Measurements from ENCODE around the gene HGFAC. TPM values are rescaled to one million over a fixed set of nuclear protein-coding genes. Genes with fewer than 3 reads are reported as not detected.

HGFAC gene
- polyA plus RNA-seq, 1 of the 3 experiments (the other 2 are of a cell fraction), result 0.43 TPM

DNA sequence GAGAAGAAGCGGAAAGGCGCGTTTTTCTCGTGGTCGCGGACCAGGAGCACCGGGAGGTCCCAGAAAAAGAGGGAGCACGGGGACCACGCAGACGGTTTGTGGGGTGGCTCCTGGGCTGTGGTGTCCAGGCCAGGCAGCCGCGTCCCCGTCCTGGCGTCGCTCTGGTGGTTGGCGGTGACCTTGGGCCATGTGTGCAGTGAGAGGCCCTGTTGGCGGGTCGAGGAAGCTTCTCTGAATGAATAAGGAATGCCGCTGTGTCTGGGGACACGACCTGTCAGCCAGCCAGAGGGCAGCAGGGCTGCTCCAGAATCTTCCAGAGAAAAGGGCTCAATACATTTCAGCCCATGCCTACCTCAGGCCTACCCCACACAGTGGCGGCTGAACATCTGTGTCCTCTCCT, 24.3 kb upstream of the HGFAC start:
- whole genome bisulfite sequencing (ENCODE audit: low lambda C conversion rate), result 95% methylated on average over 21 of the region's 21 CpGs

More for the DNA sequence above, 24.3 kb upstream of the HGFAC start:
- no peaks in the 10 kb centered on the region for H3K79me2 ChIP-seq (ENCODE audit: insufficient read depth)
- no peaks in the 10 kb centered on the region for H3F3A ChIP-seq (replicated peaks; ENCODE audit: insufficient read depth)
- ChIA-PET CTCF (interaction anchor here (1.0 to 1.2 kb wide), 5 partner anchors 9 to 302 kb away, joined by 3 to 5 read pairs (median 3); no protein-coding TSS in a partner anchor), POLR2A (no interaction called here)
- TF ChIP-seq SMC3 (IDR thresholded peaks at IDR 0.05; ENCODE audit: low read depth, low read length) (no peak), REST (IDR thresholded peaks at IDR 0.05; ENCODE audit: low read depth, low read length) (no peak), POLR2AphosphoS5 (IDR thresholded peaks at IDR 0.05; ENCODE audit: low read depth, low read length) (no peak), YY1 (IDR thresholded peaks at IDR 0.05; ENCODE audit: low read depth) (no peak), NRF1 (IDR thresholded peaks at IDR 0.05; ENCODE audit: low read depth, low read length) (no peak), RCOR1 (IDR thresholded peaks at IDR 0.05; ENCODE audit: low read length) (no peak), TCF12 (IDR thresholded peaks at IDR 0.05) (no peak), EP300 (IDR thresholded peaks at IDR 0.05; ENCODE audit: borderline replicate concordance in 1 of 2, low read depth in 1 of 2, low read length in 1 of 2) (no peak), EZH2phosphoT487 (IDR thresholded peaks at IDR 0.05; ENCODE audit: borderline replicate concordance, low read depth) (no peak), FOXM1 (IDR thresholded peaks at IDR 0.05; ENCODE audit: low read depth) (no peak), USF2 (IDR thresholded peaks at IDR 0.05; ENCODE audit: borderline replicate concordance, low read depth, low read length) (no peak), RFX5 (IDR thresholded peaks at IDR 0.05; ENCODE audit: low read length) (no peak)
- TF ChIP-seq, protein P1, sequence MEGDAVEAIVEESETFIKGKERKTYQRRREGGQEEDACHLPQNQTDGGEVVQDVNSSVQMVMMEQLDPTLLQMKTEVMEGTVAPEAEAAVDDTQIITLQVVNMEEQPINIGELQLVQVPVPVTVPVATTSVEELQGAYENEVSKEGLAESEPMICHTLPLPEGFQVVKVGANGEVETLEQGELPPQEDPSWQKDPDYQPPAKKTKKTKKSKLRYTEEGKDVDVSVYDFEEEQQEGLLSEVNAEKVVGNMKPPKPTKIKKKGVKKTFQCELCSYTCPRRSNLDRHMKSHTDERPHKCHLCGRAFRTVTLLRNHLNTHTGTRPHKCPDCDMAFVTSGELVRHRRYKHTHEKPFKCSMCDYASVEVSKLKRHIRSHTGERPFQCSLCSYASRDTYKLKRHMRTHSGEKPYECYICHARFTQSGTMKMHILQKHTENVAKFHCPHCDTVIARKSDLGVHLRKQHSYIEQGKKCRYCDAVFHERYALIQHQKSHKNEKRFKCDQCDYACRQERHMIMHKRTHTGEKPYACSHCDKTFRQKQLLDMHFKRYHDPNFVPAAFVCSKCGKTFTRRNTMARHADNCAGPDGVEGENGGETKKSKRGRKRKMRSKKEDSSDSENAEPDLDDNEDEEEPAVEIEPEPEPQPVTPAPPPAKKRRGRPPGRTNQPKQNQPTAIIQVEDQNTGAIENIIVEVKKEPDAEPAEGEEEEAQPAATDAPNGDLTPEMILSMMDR (IDR thresholded peaks at IDR 0.05), result no peak
- TF ChIP-seq, protein P2, sequence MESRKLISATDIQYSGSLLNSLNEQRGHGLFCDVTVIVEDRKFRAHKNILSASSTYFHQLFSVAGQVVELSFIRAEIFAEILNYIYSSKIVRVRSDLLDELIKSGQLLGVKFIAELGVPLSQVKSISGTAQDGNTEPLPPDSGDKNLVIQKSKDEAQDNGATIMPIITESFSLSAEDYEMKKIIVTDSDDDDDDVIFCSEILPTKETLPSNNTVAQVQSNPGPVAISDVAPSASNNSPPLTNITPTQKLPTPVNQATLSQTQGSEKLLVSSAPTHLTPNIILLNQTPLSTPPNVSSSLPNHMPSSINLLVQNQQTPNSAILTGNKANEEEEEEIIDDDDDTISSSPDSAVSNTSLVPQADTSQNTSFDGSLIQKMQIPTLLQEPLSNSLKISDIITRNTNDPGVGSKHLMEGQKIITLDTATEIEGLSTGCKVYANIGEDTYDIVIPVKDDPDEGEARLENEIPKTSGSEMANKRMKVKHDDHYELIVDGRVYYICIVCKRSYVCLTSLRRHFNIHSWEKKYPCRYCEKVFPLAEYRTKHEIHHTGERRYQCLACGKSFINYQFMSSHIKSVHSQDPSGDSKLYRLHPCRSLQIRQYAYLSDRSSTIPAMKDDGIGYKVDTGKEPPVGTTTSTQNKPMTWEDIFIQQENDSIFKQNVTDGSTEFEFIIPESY (IDR thresholded peaks at IDR 0.05; ENCODE audit: borderline replicate concordance, low read depth), result no peak
- no peak for DNase-seq
- peaks cover 0 to 24% of the 10 kb centered on the region in 2 experiments for H3K36me3 ChIP-seq (replicated peaks in 1 of 2; ENCODE audit: control insufficient read depth in 1 of 2, insufficient read depth in 2 of 2, low read length in 1 of 2)
- no peak overlapping the region for H2AFZ ChIP-seq (ENCODE audit: low read depth)
- H3K9ac ChIP-seq, result no peak overlapping the region
- no peaks in the 10 kb centered on the region for H3K27me3 ChIP-seq (ENCODE audit: insufficient read depth)
- no peaks in the 10 kb centered on the region for H3K9me2 ChIP-seq
- no peak overlapping the region for H3K27ac ChIP-seq (ENCODE audit: low read depth in 2 of 2, low read length in 1 of 2)
- H3K4me2 ChIP-seq, result no peak overlapping the region
- no peaks in the 10 kb centered on the region for H3K9me3 ChIP-seq
- peaks cover 0 to 2% of the 10 kb centered on the region in 2 experiments; a peak in 1 of 4 replicates for H3K4me1 ChIP-seq (ENCODE audit: control insufficient read depth in 1 of 2, insufficient read depth in 2 of 2, low read depth in 1 of 2, low read length in 1 of 2)
- no peaks in the 10 kb centered on the region for H4K20me1 ChIP-seq (ENCODE audit: insufficient read depth)
- no peak overlapping the region for H3K4me3 ChIP-seq (ENCODE audit: low read depth in 2 of 2, low read length in 1 of 2)
